Adrenal gland (tissue), 12 donors: Measurements from ENCODE around the gene AGR2. TPM values are rescaled to one million over a fixed set of nuclear protein-coding genes. Genes with fewer than 3 reads are reported as not detected.

Experiments used
- DNase-seq, 7 donors: peaks; one replicate each; pipeline ENCODE4 v3.0.0-alpha.2; 2019 to 2020
- H3K27ac ChIP-seq, 5 donors: fragments of 200-600 bp; sonication (generic) in 4 of 5; 1 replicate in 3 of 5; 2 replicates in 2 of 5; pipeline versions ENCODE4 v1.5.1 to v1.8.0; 2016 to 2020; ENCODE audit warnings: mild to moderate bottlenecking in 1 of 5
- H3K27me3 ChIP-seq: fragments of 200-600 bp; 2 replicates; pipeline ENCODE4 v1.8.0; 2021
- H3K36me3 ChIP-seq, 2 donors: fragments of 200-600 bp; replicated peaks in 1 of 2; 1 replicate in 1 of 2; 2 replicates in 1 of 2; pipeline versions ENCODE4 v1.5.1 to v1.8.0; 2018 to 2022
- H3K4me1 ChIP-seq, 2 donors: fragments of 200-600 bp; replicated peaks in 1 of 2; 1 replicate in 1 of 2; 2 replicates in 1 of 2; pipeline versions ENCODE4 v1.5.1 to v1.8.0; 2018 to 2021
- H3K4me3 ChIP-seq, 4 donors: fragments of 200-600 bp; sonication (generic) in 3 of 4; one replicate each; pipeline ENCODE4 v1.5.1; 2016 to 2018
- H3K9me3 ChIP-seq, 3 donors: fragments of 200-600 bp; sonication (generic) in 1 of 3; replicated peaks in 1 of 3; 1 replicate in 2 of 3; 2 replicates in 1 of 3; pipeline versions ENCODE4 v1.5.1 to v1.8.0; 2016 to 2021
- POLR2A ChIP-seq, 2 donors: fragments of 450-650 bp; IDR thresholded peaks; one replicate each; pipeline ENCODE4 v1.6.1; 2017; ENCODE audit warnings: antibody characterized with exemption in 2 of 2, mild to moderate bottlenecking in 2 of 2, moderate library complexity in 1 of 2
- WGBS, 4 donors: extraction: QIAGEN DNeasy Blood & Tissue Kit in 2 of 4; methylation state at CpG; one replicate each; pipeline versions ENCODE4 v1.1.5 to v1.1.7; 2013 to 2017; 5-methylcytosine and 5-hydroxymethylcytosine counted together
- intact Hi-C, 2 donors: fragments of 100-400 bp; cut with DNase I; formaldehyde crosslinking; loops; one replicate each; pipeline versions ENCODE4 v1.14.1 to v1.15.0; 2022 to 2023
- polyA plus RNA-seq, 3 donors: library from polyadenylated mRNA; stranded (reverse); fragments of 200-250 nt in 2 of 3; fragments of 350-450 nt in 1 of 3; fragmentation: Illumina TruSeq in 1 of 3; extraction: RNeasy Lipid Tissue Mini Kit (QIAGEN cat#74804) in 1 of 3; gene quantifications; one replicate each; pipeline ENCODE4 v1.2.3, GENCODE V29; 2013 to 2014
- total RNA-seq, 9 donors: library from RNA; depleted of rRNA in 4 of 9; stranded (reverse); fragments of >200 nt in 4 of 9; fragments of 120-200 nt in 1 of 9; fragmentation: NEBNext Ultra II Directional in 1 of 9; extraction: Animal tissue kit (Norgen Biotek cat#: 25700) in 1 of 9; gene quantifications; one replicate each; pipeline versions ENCODE4 v1.1.0 to v1.2.4, GENCODE V29; 2013 to 2023
- TF ChIP-seq, protein P1 (sequence below), 6 experiments: fragments of 450-650 bp in 4 of 6; fragments of 200-600 bp in 2 of 6; sonication (generic) in 1 of 6; IDR thresholded peaks; 1 replicate in 5 of 6; 2 replicates in 1 of 6; pipeline versions ENCODE4 v1.5.1 to v1.8.0; 2016 to 2021; ENCODE audit warnings: antibody characterized with exemption in 6 of 6, mild to moderate bottlenecking in 2 of 6, moderate library complexity in 1 of 6
- donor health status: healthy with polysubstance abuse.
- donor health status: Bipolar disorder and iron deficiency.
- donor health status: DM: yes; HTN: yes; CAD: no.
- donor health status: DM: no; HTN: no; CAD: no.
- donor health status: DM: no; HTN: no; CAD: no.
- donor health status: DM: yes; HTN: yes; CAD: no.

The AGR2 gene
- total and polyA plus RNA-seq, 12 donors, result 0.13 to 4.3 (median 1.3) TPM; not detected in 7

DNA sequence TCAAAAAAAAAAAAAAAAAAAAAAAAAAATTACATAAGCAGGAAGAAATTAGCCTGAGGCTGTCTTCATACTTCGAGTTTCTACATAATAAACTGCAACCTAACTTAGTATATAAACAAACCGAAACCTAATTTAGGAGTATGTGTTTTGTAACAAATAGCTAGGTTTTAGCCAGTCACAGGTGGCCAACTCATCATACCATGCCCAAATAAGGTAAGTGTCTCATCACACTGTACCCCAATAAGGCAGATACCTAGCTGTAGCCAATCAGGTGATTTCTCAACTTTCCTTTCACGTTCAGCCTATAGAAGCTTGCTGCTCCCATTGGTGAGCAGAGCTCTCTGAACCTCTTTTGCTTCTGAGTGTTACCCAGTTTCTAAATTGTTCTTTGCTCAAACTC lies 13.9 kb upstream of the AGR2 start:
- H3K4me3 ChIP-seq, result no peak overlapping the region
- no peaks in the 10 kb centered on the region for H3K36me3 ChIP-seq
- H3K9me3 ChIP-seq, result no peaks in the 10 kb centered on the region
- H3K27me3 ChIP-seq, result no peaks in the 10 kb centered on the region
- TF ChIP-seq, protein P1, sequence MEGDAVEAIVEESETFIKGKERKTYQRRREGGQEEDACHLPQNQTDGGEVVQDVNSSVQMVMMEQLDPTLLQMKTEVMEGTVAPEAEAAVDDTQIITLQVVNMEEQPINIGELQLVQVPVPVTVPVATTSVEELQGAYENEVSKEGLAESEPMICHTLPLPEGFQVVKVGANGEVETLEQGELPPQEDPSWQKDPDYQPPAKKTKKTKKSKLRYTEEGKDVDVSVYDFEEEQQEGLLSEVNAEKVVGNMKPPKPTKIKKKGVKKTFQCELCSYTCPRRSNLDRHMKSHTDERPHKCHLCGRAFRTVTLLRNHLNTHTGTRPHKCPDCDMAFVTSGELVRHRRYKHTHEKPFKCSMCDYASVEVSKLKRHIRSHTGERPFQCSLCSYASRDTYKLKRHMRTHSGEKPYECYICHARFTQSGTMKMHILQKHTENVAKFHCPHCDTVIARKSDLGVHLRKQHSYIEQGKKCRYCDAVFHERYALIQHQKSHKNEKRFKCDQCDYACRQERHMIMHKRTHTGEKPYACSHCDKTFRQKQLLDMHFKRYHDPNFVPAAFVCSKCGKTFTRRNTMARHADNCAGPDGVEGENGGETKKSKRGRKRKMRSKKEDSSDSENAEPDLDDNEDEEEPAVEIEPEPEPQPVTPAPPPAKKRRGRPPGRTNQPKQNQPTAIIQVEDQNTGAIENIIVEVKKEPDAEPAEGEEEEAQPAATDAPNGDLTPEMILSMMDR (IDR thresholded peaks at IDR 0.05), result no peak
- TF ChIP-seq POLR2A (IDR thresholded peaks at IDR 0.05), result no peak
- WGBS, 4 donors, result 89 to 95% (median 91%) methylated on average over 3 of the region's 3 CpGs
- H3K4me1 ChIP-seq, result no peaks in the 10 kb centered on the region
- intact Hi-C loops, result no loop called here
- no peak overlapping the region for H3K27ac ChIP-seq
- no peak for DNase-seq

DNA sequence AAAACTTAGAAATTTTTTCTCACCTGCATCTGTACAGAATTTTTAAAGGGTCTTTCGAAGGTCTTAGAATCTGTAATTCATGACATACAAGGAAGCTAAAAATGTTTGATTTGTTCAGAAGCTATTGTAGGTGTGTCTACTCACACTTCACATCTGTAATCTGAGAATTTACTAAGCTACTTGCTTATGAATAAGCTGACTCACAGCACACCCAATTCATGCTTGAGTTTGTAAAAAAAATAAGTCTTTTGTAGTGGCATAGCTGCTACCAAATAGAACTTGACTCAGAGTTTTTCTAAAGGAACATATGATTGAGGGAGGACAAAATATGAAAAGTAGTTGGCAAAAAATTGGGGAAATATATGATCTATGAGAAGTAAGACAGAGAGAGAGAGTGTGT lies 12.7 kb upstream of the AGR2 start:
- Histone ChIP-seq H3K27ac (no peak overlapping the region), H3K4me1 (no peaks in the 10 kb centered on the region), H3K36me3 (no peaks in the 10 kb centered on the region), H3K9me3 (no peaks in the 10 kb centered on the region), H3K27me3 (no peaks in the 10 kb centered on the region), H3K4me3 (no peak overlapping the region)
- DNase-seq, result no peak
- intact Hi-C loops, result no loop called here
- TF ChIP-seq, protein P1 (IDR thresholded peaks at IDR 0.05), result no peak
- TF ChIP-seq POLR2A (IDR thresholded peaks at IDR 0.05), result no peak
- 83 to 94% (median 89%) methylated on average over 1 of the region's 1 CpG for WGBS, 4 donors

DNA sequence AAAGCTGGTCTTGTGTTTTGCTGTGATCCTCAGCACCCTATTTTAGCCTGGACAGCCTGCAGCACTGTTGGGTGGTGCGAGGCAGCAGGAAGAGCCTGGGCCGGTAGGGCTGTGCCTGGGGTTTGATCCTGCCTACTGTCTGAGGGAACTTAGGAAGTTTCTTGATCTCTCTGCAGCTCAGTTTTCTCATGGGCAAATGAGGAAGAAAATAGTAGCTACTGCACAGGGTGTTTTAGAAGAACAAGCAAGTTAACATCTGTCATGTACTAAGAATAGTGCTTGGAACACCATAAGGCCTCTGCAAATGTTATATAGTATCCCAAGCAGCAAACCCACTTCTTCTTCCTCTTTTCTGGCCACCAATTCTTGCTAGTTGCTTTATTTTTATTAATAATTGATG lies 12.0 kb upstream of the AGR2 start:
- Histone ChIP-seq H3K36me3 (no peaks in the 10 kb centered on the region), H3K9me3 (no peaks in the 10 kb centered on the region), H3K27me3 (no peaks in the 10 kb centered on the region), H3K27ac (peak overlapping the region in 1 of 5 donors; percentile 46), H3K4me3 (no peak overlapping the region), H3K4me1 (no peaks in the 10 kb centered on the region)
- intact Hi-C loops, result no loop called here
- TF ChIP-seq, protein P1 (IDR thresholded peaks at IDR 0.05), result no peak
- TF ChIP-seq POLR2A (IDR thresholded peaks at IDR 0.05), result no peak
- no peak for DNase-seq
- 53 to 85% (median 64%) methylated on average over 2 of the region's 2 CpGs for WGBS, 4 donors

DNA sequence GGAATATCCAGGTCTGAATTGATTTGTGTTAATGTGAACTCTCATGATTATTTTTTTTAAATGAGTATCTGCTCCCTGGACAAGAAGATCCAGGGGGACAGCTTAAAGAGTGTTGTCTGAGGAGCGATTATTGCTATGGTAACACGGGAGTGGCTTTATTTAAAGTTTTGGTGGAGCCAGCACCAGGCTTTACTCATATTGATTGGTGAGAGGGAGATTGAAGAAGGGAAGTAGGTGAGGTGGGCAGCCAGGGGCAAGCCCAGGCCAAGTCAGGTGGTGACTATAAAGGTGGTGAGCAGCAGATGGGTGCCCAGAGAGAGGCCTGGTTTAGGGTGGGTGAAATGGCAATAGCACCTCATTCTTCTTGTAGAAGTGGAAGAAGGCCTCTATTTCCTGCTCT lies 10.2 kb upstream of the AGR2 start:
- Histone ChIP-seq H3K36me3 (no peaks in the 10 kb centered on the region), H3K4me3 (no peak overlapping the region), H3K27me3 (no peaks in the 10 kb centered on the region), H3K27ac (no peak overlapping the region), H3K4me1 (no peaks in the 10 kb centered on the region), H3K9me3 (no peaks in the 10 kb centered on the region)
- no peak for DNase-seq
- TF ChIP-seq, protein P1 (IDR thresholded peaks at IDR 0.05), result no peak
- TF ChIP-seq POLR2A (IDR thresholded peaks at IDR 0.05), result no peak
- 88 to 92% (median 91%) methylated on average over 2 of the region's 2 CpGs for WGBS, 4 donors
- intact Hi-C loops, result no loop called here
